SK-MEL-5 (cell line): ENCODE results near the gene CISH. TPM values are rescaled to one million over a fixed set of nuclear protein-coding genes. Genes with fewer than 3 reads are reported as not detected.

Source experiments
- DNase-seq: peaks from one replicate; pipeline ENCODE4 v3.0.0-alpha.2; 2016; ENCODE audit warnings: low read depth, low spot score
- in situ Hi-C: cut with HindIII; loops from 2 replicates; pipeline ENCODE4 v1.10.0; 2016; ENCODE audit warnings: low sequenced_read_pairs, high pct_unique_total_duplicates, low pct_unique_long_range_greater_than_20kb
- total RNA-seq: library from RNA; depleted of rRNA; stranded (reverse); fragments of >200 nt; shearing (Covaris generic); gene quantifications from 2 replicates; pipeline ENCODE4 v1.2.3, GENCODE V29; 2014

Gene CISH
- total RNA-seq, 1 experiment from 2014 or later, result 0.16 TPM

DNA sequence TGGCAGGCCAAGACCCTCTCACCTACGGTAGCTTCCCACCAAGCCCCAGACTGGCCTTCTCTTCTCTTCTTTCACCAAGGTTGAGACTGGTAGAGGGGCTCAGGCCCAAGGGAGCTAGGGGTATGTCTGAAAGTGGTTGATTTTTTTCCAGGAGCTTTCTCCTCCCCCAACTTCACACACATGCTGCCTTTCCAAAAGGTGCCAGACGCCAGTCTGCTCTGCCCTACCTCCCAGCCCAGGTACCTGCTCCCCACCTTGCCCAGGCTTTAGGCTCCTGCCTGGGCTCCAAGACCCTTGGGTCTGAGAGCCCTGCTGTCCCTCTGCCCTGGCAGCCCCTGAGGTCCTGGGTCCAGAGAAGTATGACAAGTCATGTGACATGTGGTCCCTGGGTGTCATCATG lies 33.8 kb upstream of the CISH start:
- no peak for DNase-seq
- in situ Hi-C loops, result no loop called here

- no peak for DNase-seq
- in situ Hi-C loops, result no loop called here
These were observed 33.0 kb upstream of the CISH start for GRCh38 chr3:50644561-50644960.

DNA sequence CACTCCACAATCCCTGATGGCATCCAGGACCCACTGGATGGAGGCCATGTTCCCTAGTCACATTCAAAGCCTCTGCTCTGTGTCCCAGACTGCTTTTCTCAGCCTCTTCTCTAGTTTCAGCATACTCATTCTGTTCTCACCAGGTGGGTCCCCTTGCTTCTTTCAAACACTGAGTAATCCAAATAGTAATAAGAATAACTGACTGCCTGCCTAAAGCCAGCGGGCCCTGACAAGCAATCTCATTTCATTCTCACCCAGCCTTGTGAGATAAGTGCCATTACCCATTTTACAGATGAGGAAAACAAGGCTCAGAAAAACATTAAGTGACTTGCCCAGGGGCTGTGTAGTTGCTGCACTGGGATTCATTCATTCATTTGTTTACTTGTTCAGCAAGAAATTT lies 30.8 kb upstream of the CISH start:
- in situ Hi-C loops, result no loop called here

DNA sequence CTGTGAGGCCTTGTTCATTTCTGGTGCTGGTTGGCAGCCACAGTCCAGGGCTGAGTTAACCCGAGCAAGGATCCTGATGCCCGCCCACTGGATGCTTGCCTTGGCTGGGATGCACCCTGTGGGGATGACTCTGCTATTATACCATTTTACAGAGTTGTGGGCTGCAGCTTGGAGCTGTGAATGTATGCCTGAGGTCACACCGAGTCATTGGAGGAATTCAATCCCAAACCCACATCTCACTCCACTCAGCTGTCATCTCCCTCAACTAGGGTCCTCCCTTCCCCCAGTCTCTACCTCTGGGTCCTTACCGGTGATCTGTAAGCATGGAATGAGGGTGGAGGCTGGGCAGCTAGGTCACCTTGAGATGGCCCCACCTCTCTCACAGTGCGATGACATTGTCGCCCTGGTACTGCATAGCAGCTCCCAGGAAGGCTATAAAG lies 27.5 kb upstream of the CISH start:
- no peak for DNase-seq
- in situ Hi-C loops, result no loop called here

More for the DNA sequence above, 30.8 kb upstream of the CISH start:
- no peak for DNase-seq

- DNase-seq, result no peak
- in situ Hi-C loops, result no loop called here
These were observed 26.4 kb upstream of the CISH start for GRCh38 chr3:50637945-50638344.

DNA sequence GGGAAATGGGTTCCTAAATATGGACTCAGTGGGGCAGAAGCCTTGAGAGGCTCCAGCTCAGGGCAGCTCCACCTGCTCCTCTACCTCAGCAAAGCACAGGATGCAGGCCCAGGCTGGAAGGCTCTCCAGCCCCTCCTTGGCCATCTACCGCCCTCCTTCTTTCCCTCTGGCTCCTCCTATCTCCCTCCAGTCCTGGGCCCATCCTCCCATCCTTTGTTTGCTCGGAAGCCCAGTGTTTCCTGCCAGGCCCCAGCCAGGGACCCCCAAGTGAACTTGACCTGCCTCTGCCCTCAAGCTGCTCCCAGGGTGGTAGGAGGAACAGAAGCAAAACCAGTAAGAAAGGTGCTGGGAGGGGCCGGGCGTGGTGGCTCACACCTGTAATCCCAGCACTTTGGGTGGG lies 25.4 kb upstream of the CISH start:
- in situ Hi-C loops, result no loop called here
- no peak for DNase-seq

- in situ Hi-C loops, result no loop called here
- no peak for DNase-seq
These were observed 23.5 kb upstream of the CISH start for GRCh38 chr3:50635066-50635465.

GRCh38 chr3:50633230-50633790 lies 21.7 kb upstream of the CISH start:
- no peak for DNase-seq
- in situ Hi-C loops, result no loop called here

GRCh38 chr3:50632450-50632849 lies 20.9 kb upstream of the CISH start:
- in situ Hi-C loops, result no loop called here
- DNase-seq, result no peak

- DNase-seq, result no peak
- in situ Hi-C loops, result no loop called here
These were observed 19.3 kb upstream of the CISH start for GRCh38 chr3:50630877-50631276.

DNA sequence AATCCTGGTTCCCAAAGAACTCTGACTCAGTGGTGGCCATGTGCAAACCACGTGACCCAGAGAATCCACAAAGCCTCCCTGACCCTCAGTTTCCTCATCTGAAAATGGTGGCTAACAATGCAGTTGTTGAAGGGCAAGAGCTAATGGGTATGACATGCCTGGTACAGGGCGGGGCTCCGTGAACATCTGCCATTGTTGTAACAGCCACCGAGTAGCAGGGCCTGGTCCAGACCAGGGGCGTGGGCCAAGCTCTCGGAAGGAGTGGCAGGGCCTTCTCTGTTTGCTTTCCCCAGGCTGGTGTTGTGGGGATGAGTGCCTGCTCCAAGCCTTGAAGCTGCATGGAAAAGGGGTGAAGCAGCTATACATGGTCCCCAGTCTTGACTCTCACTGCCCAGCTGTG lies 18.8 kb upstream of the CISH start:
- no peak for DNase-seq
- in situ Hi-C loops, result no loop called here

DNA sequence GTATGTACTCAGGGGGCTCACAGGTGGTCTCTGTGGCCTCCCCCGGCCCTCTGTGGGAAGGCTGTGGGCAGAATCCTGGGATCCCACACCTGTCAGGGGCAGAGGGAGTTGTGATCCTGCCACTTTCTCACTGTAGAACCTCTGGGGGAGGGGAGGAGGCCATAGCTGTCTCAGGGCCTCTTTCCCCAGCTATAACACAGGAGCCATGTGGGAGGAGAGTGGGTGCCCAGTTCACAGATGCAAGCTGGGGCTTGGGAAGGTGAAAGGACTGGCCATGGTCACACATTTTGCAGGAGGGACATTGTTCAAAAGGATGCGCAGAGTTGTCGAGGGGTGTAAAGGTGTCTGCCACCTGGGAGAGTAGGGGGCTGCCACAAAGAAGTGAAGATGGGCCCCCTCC lies 17.0 kb upstream of the CISH start:
- in situ Hi-C loops, result no loop called here
- DNase-seq, result no peak

- peak; percentile 61 for DNase-seq
- in situ Hi-C loops, result no loop called here
These were observed 16.0 kb upstream of the CISH start for GRCh38 chr3:50627407-50628051.

DNA sequence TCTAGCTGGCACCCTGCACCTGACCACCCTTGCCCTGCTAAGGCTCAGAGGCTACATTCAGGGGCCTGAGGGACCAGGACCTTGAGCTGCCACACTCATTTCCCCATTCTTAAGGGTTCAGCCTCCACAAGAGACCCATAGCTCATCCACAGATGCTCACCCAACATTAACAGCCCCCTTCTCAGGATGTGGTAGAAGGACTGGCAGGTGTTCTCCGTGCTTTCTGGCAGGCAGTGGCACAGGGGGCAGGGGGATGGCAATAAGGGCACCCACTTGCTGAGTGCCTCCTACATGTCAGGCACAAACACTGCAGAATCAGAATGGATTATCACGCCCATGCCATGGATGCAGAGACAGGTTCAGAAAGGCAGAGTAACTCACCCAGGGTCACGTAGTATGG lies 14.8 kb upstream of the CISH start:
- in situ Hi-C loops, result no loop called here
- no peak for DNase-seq

GRCh38 chr3:50625231-50626182 lies 13.9 kb upstream of the CISH start:
- in situ Hi-C loops, result no loop called here
- DNase-seq, result no peak

DNA sequence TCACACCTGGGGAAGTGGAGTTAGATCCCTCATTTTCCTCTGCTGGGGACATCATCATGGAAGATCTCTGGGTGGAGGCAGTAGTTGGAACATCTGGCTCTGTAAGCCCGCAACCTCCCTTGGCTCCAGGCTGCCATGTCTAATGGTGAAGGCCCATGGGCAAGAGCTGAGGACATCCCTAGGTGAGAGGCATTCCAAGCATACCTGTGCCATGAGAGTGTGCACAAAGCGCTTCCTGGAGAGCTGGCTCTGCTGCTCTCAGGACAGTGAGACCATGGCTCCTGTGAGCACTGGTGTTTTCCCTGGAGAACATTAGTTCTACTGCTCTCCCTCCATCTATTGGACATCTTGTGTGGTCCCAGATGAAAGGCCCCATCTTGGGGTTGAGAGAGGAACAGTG lies 13.1 kb upstream of the CISH start:
- in situ Hi-C loops, result no loop called here
- DNase-seq, result no peak

DNA sequence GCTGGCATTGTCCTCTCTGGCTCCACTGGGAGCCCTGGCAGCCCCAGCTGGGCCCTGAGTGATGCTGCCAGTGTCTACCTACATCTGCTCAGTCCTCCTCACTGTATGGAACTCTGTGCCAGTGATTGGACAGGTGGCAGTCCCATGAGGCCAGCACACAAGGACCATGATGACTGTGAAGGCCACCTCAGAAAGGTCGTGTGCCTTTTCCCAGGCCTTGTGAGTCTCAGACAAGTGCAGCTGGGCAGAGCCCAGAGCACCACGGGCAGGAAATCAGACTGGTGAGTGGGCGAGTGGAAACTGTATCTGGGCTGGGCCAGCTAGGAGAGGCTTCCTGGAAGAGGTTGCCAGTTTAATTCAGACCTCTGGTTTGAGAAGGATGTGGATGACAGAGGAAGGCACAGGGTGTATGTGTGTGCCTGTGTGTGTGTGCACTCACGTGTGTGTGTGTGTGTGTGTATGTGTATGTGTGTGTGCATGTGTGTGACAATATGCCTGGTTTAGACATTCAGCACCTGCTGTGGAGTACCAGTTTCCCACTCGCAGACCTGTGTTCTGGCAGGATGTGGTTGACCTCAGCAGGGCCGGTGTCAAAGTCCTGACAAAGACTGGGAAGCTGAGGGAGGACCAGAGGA lies 12.4 kb upstream of the CISH start:
- no peak for DNase-seq
- in situ Hi-C loops, result no loop called here

DNA sequence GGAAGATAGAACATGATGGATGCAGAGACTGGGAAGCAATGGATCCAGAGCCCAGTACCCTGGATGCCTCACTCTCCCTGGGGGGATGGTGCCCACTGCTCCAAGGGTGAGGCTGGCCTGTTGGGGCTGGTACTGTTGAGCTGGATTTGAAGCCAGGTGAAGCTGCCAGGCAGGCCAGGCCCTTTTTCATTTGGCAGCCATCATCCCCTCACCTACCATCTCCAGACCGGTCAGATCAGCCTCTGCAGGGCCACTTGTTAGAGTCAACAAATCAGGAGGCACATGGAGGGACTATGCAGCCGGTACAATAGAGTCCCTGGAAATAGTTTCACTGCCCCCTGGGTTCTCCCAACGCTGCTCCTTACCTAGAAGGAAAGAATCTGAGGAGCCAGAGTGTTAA lies 11.3 kb upstream of the CISH start:
- no peak for DNase-seq
- in situ Hi-C loops, result no loop called here
